ENCODE results near the gene LMOD3.

GRCh38 chr3:69122403-69122802 lies at the start of gene LMOD3:
- TF ChIP-seq FOXA1 (IDR thresholded peaks at IDR 0.05) (no peak), FOXK2 (IDR thresholded peaks at IDR 0.05) (no peak)
